ENCODE results near the gene NEUROD2.

DNA sequence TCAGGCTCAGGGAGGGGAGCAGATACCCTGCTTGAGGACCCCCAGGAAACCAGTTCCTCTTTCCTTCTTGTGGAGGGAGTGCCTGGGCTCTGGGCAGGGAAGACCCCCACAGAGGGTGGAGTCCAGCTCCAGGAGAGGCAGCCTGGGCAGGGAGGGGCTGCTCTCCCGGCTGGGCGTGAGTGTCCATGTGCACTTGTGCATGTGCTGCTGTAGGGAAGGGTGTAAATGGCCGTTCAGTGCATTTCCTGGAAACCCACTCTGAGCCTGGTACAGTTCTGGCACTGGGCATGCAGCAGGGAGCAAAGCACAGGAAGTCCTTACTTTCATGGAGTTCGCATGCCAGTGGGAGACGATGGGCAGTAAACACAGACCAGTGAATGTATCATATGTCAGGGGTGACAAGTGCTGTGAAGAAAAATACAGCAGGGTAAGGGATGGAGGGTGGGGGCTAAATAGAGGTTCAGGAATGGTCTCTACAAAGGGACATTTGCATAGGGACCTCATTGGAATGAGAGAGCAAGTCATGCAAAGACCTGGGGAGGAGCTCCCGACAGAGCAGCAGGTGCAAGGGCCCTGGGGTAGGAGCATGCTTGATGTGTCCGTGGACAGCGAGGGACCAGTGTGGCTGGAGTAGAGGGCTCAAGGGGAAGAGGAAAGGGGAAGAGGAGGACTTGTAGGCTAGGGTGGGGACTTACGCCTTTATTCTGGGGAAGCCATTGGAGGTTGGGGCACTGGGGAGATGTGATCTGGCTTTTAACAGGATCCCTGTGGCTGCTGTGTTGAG lies 34.8 kb upstream of the NEUROD2 start:
- TF ChIP-seq, protein P1, sequence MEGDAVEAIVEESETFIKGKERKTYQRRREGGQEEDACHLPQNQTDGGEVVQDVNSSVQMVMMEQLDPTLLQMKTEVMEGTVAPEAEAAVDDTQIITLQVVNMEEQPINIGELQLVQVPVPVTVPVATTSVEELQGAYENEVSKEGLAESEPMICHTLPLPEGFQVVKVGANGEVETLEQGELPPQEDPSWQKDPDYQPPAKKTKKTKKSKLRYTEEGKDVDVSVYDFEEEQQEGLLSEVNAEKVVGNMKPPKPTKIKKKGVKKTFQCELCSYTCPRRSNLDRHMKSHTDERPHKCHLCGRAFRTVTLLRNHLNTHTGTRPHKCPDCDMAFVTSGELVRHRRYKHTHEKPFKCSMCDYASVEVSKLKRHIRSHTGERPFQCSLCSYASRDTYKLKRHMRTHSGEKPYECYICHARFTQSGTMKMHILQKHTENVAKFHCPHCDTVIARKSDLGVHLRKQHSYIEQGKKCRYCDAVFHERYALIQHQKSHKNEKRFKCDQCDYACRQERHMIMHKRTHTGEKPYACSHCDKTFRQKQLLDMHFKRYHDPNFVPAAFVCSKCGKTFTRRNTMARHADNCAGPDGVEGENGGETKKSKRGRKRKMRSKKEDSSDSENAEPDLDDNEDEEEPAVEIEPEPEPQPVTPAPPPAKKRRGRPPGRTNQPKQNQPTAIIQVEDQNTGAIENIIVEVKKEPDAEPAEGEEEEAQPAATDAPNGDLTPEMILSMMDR (IDR thresholded peaks at IDR 0.05), result no peak
- TF ChIP-seq POLR2A (IDR thresholded peaks at IDR 0.05) (no peak), POLR2AphosphoS5 (IDR thresholded peaks at IDR 0.05) (no peak), EP300 (IDR thresholded peaks at IDR 0.05) (no peak)
